ENCODE data around the gene SLC9A1. TPM values are rescaled to one million over a fixed set of nuclear protein-coding genes. Genes with fewer than 3 reads are reported as not detected.

The SLC9A1 gene
- total RNA-seq, 1 donor from 2014 or later, result 27.1 TPM

DNA sequence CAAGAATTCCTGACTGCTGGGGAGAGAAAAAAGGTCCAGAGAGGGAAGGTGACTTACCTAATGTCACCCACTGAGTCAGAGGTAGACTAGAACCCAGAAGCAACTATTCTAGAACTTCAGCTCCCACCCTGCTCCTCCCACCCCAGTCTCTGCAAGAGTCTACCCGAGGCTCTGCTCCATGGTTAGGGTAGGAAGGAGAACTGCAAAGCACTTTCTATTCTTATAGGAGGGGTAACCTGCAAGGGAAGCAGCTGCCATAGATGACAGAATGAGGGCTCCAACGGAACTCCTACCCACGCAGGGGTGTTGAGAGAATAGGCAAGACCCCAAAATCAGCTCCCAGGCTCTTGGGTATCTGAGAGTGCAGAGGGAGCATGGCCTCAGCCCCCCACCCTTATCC, 4.3 kb downstream of the SLC9A1 start:
- H3K9me3 Mint-ChIP-seq, result no peaks in the 10 kb centered on the region
- no peaks in the 10 kb centered on the region for H3K27me3 Mint-ChIP-seq (ENCODE audit: low read depth)
- no peaks in the 10 kb centered on the region for H3K36me3 Mint-ChIP-seq (ENCODE audit: low read depth)
- TF ChIP-seq, protein P1, sequence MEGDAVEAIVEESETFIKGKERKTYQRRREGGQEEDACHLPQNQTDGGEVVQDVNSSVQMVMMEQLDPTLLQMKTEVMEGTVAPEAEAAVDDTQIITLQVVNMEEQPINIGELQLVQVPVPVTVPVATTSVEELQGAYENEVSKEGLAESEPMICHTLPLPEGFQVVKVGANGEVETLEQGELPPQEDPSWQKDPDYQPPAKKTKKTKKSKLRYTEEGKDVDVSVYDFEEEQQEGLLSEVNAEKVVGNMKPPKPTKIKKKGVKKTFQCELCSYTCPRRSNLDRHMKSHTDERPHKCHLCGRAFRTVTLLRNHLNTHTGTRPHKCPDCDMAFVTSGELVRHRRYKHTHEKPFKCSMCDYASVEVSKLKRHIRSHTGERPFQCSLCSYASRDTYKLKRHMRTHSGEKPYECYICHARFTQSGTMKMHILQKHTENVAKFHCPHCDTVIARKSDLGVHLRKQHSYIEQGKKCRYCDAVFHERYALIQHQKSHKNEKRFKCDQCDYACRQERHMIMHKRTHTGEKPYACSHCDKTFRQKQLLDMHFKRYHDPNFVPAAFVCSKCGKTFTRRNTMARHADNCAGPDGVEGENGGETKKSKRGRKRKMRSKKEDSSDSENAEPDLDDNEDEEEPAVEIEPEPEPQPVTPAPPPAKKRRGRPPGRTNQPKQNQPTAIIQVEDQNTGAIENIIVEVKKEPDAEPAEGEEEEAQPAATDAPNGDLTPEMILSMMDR (conservative IDR thresholded peaks at IDR 0.05), result no peak
- H3K27ac Mint-ChIP-seq (ENCODE audit: unreplicated experiment), result no peak overlapping the region
- no peak for DNase-seq (ENCODE audit: low read depth, low spot score)
- H3K4me1 Mint-ChIP-seq, result peaks cover 56% of the 10 kb centered on the region
- peak overlapping the region; percentile 40 for H3K4me3 Mint-ChIP-seq

DNA sequence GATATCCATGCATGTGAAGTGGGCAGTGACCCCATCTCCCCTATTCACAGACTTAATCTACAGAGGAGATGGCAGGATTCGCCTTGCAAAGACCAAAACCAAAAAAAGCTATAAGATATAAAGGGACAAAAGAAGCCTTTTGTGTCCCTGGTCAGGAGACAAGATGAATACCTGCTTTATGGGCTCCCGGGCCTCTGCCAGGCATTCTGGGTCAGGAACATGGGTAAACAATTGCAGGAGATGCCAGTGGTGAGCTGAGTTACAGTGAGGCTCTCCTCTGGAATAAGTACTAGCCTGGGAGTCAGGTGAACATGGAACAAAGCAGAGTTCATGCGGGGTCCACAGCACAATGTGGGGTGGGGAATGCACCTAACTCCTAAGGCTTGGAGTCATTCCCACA, 4.7 kb downstream of the SLC9A1 start:
- TF ChIP-seq, protein P1 (conservative IDR thresholded peaks at IDR 0.05), result no peak

DNA sequence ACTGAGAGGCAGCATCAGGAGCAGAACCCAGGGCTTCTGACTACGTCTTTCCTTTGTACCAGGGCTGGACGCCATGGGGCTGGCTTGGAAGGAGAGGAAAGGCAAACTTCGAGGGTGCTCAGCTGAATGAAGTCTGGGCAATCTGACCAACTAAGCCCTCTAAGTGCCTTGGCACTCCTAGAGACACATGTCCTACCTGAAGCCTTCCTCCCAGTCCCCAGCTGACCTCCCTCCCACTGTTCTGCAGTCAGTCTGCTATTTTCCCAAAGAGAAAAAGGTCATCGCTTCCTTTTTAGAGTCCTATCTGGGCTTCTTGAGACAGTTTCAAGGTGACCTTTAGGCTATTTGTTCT, 5.2 kb downstream of the SLC9A1 start:
- Mint-ChIP-seq H3K36me3 (ENCODE audit: low read depth) (peaks cover 5% of the 10 kb centered on the region), H3K27ac (ENCODE audit: unreplicated experiment) (no peak overlapping the region), H3K27me3 (ENCODE audit: low read depth) (no peaks in the 10 kb centered on the region), H3K9me3 (no peaks in the 10 kb centered on the region), H3K4me3 (peak overlapping the region; percentile 15), H3K4me1 (peaks cover 55% of the 10 kb centered on the region)
- DNase-seq (ENCODE audit: low read depth, low spot score), result no peak
- TF ChIP-seq, protein P1 (conservative IDR thresholded peaks at IDR 0.05), result no peak

More for the DNA sequence above, 4.7 kb downstream of the SLC9A1 start:
- no peak for DNase-seq (ENCODE audit: low read depth, low spot score)
- H3K27me3 Mint-ChIP-seq (ENCODE audit: low read depth), result no peaks in the 10 kb centered on the region
- H3K4me1 Mint-ChIP-seq, result peaks cover 56% of the 10 kb centered on the region
- H3K36me3 Mint-ChIP-seq (ENCODE audit: low read depth), result peaks cover 4% of the 10 kb centered on the region
- no peaks in the 10 kb centered on the region for H3K9me3 Mint-ChIP-seq
- no peak overlapping the region for H3K27ac Mint-ChIP-seq (ENCODE audit: unreplicated experiment)
- peak overlapping the region; percentile 15 for H3K4me3 Mint-ChIP-seq

GRCh38 chr1:27149084-27149761, 5.7 kb downstream of the SLC9A1 start:
- DNase-seq (ENCODE audit: low read depth, low spot score), result no peak
- Mint-ChIP-seq H3K27me3 (ENCODE audit: low read depth) (no peaks in the 10 kb centered on the region), H3K4me1 (peaks cover 51% of the 10 kb centered on the region), H3K27ac (ENCODE audit: unreplicated experiment) (no peak overlapping the region), H3K4me3 (peak overlapping the region; percentile 7), H3K36me3 (ENCODE audit: low read depth) (peaks cover 5% of the 10 kb centered on the region), H3K9me3 (no peaks in the 10 kb centered on the region)
- TF ChIP-seq, protein P1 (conservative IDR thresholded peaks at IDR 0.05), result no peak

GRCh38 chr1:27148591-27148990, 6.3 kb downstream of the SLC9A1 start:
- Mint-ChIP-seq H3K4me3 (no peak overlapping the region), H3K4me1 (peaks cover 44% of the 10 kb centered on the region), H3K27me3 (ENCODE audit: low read depth) (no peaks in the 10 kb centered on the region), H3K9me3 (no peaks in the 10 kb centered on the region), H3K36me3 (ENCODE audit: low read depth) (peaks cover 5% of the 10 kb centered on the region), H3K27ac (ENCODE audit: unreplicated experiment) (no peak overlapping the region)
- TF ChIP-seq, protein P1 (conservative IDR thresholded peaks at IDR 0.05), result no peak
- DNase-seq (ENCODE audit: low read depth, low spot score), result no peak

Data from neural crest cell (in vitro differentiated cells).